ENCODE results near the gene PEX5L. TPM values are rescaled to one million over a fixed set of nuclear protein-coding genes. Genes with fewer than 3 reads are reported as not detected.

PEX5L gene
- polyA plus RNA-seq, 1 experiment: not detected

DNA sequence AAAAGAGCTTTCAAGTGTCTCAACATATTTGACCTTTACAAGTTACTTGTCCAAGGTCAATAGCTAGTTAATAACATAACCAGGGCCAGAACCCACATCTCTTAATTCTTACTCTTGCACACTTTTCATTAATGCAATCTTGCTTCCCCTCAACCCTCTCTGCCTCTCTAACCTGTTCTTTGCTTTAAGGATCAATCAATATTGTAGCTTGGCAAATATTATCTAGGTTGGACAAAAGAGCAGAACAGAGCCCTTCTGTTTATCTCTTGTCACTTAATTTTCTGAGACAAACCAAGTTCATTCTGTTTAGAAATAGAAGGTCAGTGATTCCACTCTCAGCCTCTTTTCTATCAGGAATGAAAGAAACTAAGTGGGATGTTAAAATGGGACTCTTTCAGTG lies 203.4 kb downstream of the PEX5L start:
- no peak for DNase-seq (ENCODE audit: low read depth)
- POLR2A ChIA-PET: no interaction called here
- no peak overlapping the region for H3K4me3 ChIP-seq (ENCODE audit: low read depth, low read length)
- H3K36me3 ChIP-seq (ENCODE audit: control insufficient read depth, insufficient read depth, low read length): no peaks in the 10 kb centered on the region
- TF ChIP-seq, protein P1, sequence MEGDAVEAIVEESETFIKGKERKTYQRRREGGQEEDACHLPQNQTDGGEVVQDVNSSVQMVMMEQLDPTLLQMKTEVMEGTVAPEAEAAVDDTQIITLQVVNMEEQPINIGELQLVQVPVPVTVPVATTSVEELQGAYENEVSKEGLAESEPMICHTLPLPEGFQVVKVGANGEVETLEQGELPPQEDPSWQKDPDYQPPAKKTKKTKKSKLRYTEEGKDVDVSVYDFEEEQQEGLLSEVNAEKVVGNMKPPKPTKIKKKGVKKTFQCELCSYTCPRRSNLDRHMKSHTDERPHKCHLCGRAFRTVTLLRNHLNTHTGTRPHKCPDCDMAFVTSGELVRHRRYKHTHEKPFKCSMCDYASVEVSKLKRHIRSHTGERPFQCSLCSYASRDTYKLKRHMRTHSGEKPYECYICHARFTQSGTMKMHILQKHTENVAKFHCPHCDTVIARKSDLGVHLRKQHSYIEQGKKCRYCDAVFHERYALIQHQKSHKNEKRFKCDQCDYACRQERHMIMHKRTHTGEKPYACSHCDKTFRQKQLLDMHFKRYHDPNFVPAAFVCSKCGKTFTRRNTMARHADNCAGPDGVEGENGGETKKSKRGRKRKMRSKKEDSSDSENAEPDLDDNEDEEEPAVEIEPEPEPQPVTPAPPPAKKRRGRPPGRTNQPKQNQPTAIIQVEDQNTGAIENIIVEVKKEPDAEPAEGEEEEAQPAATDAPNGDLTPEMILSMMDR (IDR thresholded peaks at IDR 0.05; ENCODE audit: insufficient read depth, low read depth, low read length): no peak
- no peaks in the 10 kb centered on the region; the same call in 1 of the 2 replicates for H3K27me3 ChIP-seq (ENCODE audit: control insufficient read depth, insufficient read depth, low read length)
- CTCF ChIA-PET: no interaction called here

DNA sequence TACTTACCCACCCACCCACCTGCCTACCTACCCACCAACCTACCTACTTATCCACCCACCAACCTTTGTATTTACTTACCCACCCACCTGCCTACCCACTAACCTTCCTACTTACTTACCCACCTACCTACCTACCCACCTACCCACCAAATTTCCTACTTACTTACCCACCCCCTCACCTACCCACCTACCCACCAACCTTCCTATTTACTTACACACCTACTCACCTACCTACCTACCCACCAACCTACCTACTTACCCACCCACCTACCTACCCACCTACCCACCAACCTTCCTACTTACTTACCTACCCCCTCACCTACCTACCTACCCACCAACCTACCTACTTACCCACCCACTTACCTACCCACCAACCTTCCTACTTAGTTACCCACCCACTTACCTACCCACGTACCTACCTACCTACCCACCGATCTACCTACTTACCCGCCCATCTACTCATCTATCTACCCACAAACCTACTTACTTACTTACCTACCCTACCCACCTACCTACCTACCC lies 204.3 kb downstream of the PEX5L start:
- DNase-seq (ENCODE audit: low read depth): no peak
- CTCF ChIA-PET: no interaction called here
- H3K4me3 ChIP-seq (ENCODE audit: low read depth, low read length): no peak overlapping the region
- H3K27me3 ChIP-seq (ENCODE audit: control insufficient read depth, insufficient read depth, low read length): no peaks in the 10 kb centered on the region; the same call in 1 of the 2 replicates
- H3K36me3 ChIP-seq (ENCODE audit: control insufficient read depth, insufficient read depth, low read length): no peaks in the 10 kb centered on the region
- TF ChIP-seq, protein P1 (IDR thresholded peaks at IDR 0.05; ENCODE audit: insufficient read depth, low read depth, low read length): no peak
- POLR2A ChIA-PET: no interaction called here

DNA sequence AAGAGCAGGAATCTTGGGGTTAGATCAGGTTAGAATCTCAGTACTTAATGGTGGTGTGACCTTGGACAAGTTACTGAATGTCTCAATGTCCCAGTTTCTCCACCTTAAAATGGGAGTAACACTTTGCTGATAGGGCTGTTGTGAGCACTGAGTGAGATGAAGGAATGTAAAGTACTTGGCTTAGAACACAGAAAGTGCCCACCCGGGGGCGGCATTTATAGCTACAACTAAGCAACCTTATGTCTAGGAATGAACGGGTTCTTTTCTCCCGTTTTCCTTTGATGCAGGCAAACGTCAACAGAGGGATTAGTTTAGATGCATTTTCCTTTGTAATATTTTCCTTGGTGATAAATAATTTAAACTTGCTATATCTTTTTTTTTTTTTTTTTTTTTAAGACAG lies 207.3 kb downstream of the PEX5L start:
- ChIA-PET POLR2A (no interaction called here), CTCF (no interaction called here)
- TF ChIP-seq, protein P1 (IDR thresholded peaks at IDR 0.05; ENCODE audit: insufficient read depth, low read depth, low read length): no peak
- DNase-seq (ENCODE audit: low read depth): no peak
- H3K27me3 ChIP-seq (ENCODE audit: control insufficient read depth, insufficient read depth, low read length): no peaks in the 10 kb centered on the region
- H3K4me3 ChIP-seq (ENCODE audit: low read depth, low read length): no peak overlapping the region
- H3K36me3 ChIP-seq (ENCODE audit: control insufficient read depth, insufficient read depth, low read length): no peaks in the 10 kb centered on the region

DNA sequence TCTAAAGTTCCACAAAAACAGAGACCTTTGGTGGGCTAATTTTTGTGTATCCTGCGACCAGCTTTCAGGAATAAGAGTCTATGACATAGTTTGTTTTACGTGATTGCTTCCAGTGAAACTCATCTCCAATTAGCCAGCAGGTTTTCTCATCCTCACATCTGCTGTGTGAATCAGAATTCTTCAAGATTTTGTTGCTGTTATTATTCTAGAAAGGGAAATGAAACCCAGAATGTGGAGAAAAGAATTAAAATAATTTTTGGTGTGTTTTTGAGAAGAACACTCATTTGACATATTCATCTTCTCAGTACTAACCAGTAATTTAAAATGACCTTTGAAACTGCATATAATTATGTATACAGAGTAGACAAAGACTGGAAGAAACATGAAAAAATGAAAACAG lies 208.0 kb downstream of the PEX5L start:
- POLR2A ChIA-PET: no interaction called here
- CTCF ChIA-PET: no interaction called here
- TF ChIP-seq, protein P1 (IDR thresholded peaks at IDR 0.05; ENCODE audit: insufficient read depth, low read depth, low read length): no peak
- DNase-seq (ENCODE audit: low read depth): no peak
- H3K27me3 ChIP-seq (ENCODE audit: control insufficient read depth, insufficient read depth, low read length): no peaks in the 10 kb centered on the region
- H3K36me3 ChIP-seq (ENCODE audit: control insufficient read depth, insufficient read depth, low read length): no peaks in the 10 kb centered on the region
- H3K4me3 ChIP-seq (ENCODE audit: low read depth, low read length): no peak overlapping the region

DNA sequence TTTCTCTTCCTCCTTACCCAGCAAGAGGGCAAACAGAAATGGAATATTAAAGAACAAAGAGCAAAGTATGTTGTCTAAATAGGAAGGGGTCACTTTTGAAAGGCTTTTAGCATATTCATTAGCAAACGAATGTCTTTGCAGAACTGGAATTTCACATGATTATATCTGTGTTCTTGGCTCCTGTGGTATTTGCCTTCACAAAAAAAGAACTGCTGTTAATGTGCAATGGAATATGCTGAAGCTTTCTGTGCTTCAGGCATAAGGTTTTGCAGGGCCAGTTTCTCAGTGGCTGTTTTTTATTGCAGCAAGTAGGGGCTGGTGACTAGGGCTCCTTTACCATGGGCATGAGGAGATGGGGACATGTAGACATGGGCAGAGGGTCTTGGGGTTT lies 210.5 kb downstream of the PEX5L start:
- Histone ChIP-seq H3K27me3 (ENCODE audit: control insufficient read depth, insufficient read depth, low read length) (no peaks in the 10 kb centered on the region), H3K4me3 (ENCODE audit: low read depth, low read length) (no peak overlapping the region), H3K36me3 (ENCODE audit: control insufficient read depth, insufficient read depth, low read length) (no peaks in the 10 kb centered on the region)
- no peak for DNase-seq (ENCODE audit: low read depth)
- CTCF ChIA-PET: no interaction called here
- TF ChIP-seq, protein P1 (IDR thresholded peaks at IDR 0.05; ENCODE audit: insufficient read depth, low read depth, low read length): no peak
- POLR2A ChIA-PET: no interaction called here

Measured in BJ (cell line).